Stimulated activated CD8-positive, alpha-beta memory T cell treated with anti-CD3 and anti-CD28 coated beads, Interleukin-4, amount 100 ng/mL, for 1 hour (primary cell): ENCODE results near the gene R3HDM4.
"Not testable (repeated sequence)": the region's sequence is repeated elsewhere in the genome, so short reads cannot be mapped to it uniquely, and the experiment has no call there.

Source experiments
- DNase-seq, 2 donors: peaks; one replicate each; pipeline ENCODE4 v3.0.0-alpha.2; 2020; ENCODE audit warnings: low read depth in 2 of 2, low spot score in 1 of 2

Gene R3HDM4

DNA sequence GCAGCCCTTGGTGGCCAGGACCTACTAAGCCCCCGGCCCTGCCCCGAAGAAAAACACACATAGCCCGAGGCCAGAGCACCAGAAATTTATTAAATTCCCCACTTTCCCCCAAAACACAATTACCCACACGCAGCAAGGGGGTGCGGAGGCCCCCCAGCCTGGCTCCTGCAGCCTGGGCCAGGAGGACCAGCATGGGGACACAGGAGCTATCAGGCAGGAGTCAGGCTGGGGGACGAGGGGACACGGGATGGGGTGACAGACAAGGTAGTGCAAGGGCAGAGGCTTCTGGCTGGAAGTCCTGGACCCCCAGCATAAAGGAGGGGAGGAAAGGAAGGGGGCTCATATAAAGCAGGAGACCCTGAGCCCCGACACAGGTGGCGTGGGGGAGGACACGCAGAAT is 16.6 kb downstream of the R3HDM4 start:
- DNase-seq: no peak

DNA sequence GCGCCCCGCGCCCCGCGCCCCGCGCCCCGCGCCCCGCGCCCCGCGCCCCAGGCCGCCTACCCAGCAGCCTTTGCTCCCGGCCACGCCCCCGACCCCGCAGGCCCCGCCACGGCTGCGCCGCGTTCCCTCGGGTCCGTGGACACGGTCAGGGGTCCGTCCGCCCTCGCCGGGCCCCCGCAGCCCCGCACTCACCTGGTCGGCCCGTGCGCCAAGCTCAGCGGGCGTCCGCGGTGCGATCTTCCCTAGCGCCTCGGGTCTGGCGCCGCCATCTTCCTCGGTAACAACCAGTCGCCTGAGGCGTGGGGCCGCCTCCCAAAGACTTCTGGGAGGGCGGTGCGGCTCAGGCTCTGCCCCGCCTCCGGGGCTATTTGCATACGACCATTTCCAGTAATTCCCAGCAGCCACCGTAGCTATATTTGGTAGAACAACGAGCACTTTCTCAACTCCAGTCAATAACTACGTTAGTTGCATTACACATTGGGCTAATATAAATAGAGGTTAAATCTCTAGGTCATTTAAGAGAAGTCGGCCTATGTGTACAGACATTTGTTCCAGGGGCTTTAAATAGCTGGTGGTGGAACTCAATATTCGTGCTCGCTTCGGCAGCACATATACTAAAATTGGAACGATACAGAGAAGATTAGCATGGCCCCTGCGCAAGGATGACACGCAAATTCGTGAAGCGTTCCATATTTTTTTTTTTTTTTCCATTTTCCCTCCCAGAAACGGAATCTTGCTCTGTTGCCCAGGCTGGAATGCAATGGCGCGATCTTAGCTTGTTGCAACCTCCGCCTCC is 19.9 kb downstream of the R3HDM4 start, which contains the start of the genes MED16 and RNU6-9:
MED16 (minus strand) TSS at position 294 of the 796 bp plus-strand sequence. CDS start 2,056 bp downstream, outside the sequence.
RNU6-9 (plus strand) TSS at position 591 of the 796 bp plus-strand sequence.
- DNase-seq: peak; percentile 76 to 80

DNA sequence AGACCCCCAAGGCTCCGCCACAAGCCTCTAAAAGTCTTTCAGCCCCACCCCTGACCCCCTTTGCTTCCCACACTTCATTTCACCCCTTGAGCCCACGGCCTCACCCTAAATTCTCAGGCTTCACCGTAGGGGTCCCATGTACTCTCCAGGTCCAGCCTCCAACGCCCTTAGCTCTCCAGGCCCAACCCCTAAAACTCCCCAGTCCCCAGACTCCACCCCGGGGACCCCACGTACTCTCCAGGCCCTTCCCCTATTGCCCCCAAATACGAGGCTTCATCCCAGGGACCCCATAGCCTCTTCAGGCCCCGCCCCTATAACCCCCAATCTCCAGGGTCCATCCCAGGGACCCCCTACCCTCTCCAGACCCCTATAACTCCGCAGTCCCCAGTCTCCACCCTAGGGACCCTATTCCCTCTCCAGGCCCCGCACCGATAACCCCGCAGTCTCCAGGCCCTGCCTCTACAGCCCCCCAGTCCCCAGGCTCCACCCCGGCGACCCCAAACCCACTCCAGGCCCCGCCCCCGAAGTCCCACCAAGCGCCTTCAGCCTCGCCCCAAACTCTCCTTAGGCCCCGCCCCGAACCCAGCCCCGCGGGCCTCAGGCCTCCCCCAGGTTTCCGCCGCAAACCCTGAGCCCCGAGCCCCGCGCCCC is 20.7 kb downstream of the R3HDM4 start:
- DNase-seq: no peak

DNA sequence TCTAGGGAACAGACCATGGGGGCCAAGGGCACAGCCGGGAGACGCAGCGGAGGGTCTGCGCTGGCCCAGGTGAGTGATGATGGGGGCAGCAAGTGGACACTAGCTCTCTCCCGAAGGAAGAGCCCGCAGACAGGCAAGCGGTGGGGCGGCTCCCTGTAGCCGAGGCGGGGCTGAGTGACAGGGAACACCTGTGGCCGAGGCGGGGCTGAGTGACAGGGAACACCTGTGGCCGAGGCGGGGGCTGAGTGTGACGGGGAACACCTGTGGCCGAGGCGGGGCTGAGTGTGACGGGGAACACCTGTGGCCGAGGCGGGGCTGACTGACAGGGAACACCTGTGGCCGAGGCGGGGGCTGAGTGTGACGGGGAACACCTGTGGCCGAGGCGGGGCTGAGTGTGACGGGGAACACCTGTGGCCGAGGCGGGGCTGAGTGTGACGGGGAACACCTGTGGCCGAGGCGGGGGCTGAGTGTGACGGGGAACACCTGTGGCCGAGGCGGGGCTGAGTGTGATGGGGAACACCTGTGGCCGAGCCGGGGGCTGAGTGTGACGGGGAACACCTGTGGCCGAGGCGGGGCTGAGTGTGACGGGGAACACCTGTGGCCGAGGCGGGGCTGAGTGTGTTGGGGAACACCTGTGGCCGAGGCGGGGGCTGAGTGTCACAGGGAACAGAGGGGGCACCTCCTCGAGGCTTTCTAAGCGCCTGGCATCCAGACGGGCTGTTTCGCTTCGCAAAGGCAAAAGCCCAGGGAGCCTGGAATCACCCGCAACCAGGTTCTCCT is 21.4 kb downstream of the R3HDM4 start:
- DNase-seq: not testable (repeated sequence)

DNA sequence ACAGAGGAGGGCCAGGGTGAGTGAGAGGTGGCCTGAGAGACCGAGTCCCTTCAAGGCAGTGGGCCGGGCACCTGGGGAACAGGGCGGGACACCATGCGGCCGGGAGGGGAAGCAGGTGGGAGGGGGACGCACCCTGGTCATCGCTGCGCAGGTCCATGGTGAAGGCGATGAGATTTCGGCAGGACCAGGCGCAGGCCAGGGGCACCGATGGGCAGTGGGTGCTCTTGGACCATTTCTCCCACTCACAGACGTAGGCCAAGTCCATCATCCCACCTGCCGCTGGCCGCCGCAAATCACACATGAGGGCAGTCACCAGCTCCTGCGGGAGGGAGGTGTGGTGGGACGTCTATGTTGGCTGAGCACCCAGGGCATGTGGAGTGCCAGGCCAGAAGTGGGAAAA is 22.2 kb downstream of the R3HDM4 start:
- DNase-seq: no peak

DNA sequence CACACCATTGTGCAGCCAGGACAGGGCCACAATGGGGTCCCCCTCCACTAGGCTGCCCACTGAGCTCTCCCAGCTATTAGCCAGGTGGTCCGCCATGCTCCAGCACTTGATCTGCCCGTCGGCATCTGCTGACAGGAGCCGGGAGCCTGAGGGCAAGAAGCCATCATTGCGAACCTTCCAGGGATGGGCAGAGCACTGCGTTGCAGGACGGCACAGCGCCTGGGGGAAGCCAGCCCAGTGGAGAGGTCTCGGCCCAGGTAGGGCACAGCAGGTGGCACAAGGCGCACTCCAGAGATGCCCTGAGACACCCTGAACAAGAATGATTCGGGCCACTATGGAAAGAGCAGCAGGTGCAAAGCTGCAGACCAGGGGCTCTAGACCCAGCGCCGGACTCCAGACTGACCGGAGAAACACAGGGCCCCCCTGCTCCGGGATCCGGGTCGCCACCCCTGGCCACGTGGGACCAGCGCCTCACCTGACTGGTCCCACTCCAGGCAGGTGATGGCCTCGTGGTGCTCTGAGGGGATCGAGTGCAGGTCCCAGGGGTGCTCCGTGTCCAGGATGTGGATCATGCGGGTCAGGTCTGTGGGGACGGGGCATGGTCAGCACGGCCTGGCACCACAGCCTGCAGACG is 23.2 kb downstream of the R3HDM4 start:
- DNase-seq: no peak

DNA sequence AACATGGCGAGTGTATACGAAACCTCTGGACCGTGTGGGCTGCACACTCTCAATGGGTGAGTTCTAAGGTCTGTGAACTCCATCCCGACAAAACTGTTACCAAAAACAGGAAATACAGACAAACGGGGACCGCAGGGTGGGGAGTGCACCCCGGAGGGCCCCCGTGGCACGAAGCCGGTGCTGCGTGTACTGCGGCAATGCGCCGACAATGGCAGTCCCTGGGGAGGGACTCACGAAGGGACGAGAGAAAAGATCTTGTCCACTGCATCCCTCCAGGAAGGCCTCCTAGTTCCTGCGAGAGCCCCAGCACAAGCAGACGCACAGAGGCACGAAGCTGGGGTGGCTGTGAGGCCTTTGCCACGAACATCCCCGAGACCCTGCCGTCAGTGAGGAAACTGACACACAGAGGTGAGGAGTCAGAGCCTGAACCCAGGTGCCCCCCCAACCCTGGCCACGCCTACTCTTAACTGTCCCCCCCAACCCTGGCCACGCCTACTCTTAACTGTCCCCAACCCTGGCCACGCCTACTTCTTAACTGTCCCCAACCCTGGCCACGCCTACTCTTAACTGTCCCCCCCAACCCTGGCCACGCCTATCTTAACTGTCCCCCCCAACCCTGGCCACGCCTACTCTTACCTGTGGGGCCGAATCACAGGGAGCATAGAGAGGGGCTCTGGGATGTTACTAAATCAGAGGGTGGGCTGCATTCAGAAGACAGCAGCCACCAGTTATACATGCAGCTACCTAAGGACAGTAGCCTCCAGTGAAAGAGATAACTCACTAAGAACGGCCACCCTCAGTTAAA is 24.2 kb downstream of the R3HDM4 start:
- peak in 1 of 2 donors; percentile 52 for DNase-seq

DNA sequence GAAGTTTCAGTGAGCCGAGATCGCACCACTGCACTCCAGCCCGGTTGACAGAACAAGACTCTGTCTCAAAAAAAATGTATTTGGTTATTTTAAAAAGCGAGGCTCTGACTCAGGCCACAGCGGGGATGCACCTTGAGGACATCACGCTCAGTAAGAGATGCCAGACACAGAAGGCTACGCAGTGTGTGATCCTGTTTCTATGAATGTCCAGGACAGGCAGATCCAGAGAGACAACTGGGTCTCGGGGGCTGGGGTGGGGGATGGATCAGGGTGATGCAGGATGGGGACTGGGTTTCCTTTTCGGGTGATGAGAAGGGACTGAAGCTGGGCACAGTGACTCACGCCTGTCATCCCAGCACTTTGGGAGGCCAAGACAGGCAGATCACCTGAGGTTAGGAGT is 25.4 kb downstream of the R3HDM4 start:
- DNase-seq: no peak

DNA sequence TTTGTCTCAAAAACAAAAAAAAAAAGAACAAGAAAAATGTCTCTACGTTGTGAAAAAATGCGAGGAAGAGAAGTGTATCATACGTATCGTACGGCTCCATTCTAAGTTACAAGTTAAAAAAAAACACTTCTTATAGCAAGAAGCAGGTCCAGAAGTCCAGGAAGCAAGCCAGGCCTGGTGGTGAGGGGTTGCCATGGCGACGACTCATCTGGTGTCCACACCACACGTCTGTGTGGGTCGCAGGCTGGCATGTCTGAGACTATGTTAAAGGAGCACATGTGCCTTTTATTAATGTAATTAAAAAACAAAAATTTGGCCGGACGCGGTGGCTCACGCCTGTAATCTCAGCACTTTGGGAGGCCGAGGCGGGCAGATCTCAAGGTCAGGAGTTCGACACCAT is 25.9 kb downstream of the R3HDM4 start:
- no peak for DNase-seq

DNA sequence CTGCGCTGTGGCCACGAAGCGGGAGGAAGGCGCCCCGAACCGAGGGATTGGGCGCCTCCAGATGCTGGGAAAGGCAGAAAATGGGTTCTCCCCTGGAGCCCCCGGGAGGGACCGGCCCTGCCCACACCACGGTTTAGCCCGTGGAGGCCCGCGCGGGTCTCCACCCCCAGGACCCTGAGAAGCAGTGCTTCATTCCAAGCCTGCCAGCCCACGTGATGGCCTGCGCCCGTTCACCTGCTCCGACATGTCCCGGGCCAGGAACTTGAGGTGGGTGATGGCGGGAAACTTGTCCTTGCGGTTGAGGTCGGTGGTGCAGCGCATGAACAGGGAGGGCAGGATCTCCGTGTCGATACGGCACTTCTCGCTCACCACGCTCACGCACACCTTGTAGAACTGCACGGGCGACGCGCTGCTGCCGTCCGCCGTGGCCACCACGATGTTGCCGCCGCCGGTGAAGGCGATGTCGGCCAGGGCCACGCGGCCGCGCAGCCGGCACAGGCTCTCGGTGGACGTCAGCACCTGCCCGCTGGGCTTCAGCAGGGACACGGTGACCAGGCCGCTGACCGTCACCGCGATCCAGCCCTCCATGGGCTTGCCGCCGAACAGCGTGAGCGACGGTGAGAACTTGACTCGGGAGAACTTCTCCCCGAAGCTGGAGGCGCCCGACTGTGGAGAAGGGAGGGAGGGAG is 27.3 kb downstream of the R3HDM4 start:
- DNase-seq: no peak

DNA sequence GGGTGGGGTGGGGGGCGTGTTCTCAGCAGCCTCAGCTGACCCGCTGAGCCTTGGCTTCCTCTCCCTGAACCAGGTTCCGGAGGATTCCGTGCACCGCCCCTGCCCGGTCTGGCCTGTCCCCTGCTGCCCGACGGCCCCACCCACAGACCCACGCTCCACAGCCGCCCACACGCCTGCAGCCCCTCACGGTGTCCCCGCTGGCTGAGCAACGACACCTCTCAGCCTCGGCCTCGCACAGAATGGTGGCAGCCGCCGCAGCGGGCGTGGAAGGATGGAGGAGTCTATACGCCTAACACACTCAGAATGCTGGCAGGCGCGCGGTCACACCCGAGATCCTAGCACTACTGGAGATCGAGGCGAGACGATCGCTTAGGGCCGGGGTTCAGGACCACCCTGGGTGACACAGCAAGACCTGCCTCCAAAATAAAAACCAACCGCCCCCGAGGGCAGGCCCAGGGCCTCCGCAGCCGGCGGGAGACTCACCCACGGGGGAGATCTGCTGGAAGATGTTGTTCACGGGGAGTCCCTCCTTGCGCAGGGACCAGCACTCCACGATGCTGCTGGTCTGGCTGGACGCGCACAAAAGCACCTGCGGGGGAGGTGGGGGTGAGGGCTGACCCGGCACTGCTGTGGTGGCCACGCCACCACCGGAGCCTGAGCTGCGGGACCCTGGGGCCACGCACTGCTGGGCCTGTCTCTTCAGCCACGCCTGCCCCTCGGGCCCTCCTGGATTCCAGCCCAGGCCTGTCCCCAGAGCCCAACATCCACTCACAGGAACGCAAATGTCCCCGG is 28.4 kb downstream of the R3HDM4 start:
- DNase-seq: no peak

DNA sequence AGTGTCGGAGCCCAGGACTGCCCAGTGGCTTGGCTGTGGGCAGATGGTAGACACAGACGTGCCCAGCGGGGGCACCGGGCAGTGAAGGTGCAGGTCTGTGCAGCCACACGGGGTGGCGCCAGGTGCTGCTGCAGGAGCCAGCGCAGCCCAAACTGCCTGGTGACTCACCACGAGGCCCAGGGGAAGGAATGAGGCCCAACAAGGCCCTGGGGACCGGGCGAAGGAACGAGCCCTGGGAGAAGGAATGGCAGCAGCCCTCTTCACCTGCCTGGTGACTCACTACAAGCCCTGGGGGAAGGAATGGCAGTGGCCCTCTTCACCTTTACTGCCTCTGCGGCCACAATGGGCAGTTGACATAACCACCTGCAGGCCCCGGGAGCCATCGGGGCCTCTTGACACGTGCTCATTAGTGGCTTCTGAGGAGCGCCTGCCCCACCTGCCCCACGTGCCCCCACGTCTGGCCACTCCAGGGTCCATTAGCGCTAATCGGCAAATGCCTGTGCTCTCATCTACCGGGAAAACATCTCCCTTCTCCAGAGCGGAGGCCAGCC is 29.3 kb downstream of the R3HDM4 start:
- no peak for DNase-seq

DNA sequence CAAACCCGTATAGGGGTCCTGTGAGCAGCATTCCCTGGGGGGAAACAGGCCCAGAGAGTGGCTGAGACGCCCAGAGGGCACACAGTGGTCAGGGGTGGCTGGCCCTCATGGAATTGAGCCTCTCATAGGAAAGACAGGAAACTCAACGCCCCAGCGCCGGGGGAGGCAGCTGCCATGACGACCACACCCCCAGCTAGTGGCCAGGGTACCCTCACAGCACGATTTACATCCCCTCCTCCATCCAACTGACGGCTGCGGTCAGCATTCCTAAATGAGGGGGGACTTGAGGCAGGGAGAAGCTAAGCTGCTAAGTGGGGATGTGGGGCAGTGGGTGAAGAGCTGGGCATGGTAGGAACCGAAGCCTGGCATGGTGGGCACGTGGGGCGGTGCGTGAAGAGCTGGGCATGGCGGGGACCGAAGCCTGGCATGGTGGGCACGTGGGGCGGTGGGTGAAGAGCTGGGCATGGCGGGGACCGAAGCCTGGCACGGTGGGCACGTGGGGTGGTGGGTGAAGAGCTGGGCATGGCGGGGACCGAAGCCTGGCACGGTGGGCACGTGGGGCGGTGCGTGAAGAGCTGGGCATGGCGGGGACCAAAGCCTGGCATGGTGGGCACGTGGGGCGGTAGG is 30.0 kb downstream of the R3HDM4 start:
- DNase-seq: no peak

DNA sequence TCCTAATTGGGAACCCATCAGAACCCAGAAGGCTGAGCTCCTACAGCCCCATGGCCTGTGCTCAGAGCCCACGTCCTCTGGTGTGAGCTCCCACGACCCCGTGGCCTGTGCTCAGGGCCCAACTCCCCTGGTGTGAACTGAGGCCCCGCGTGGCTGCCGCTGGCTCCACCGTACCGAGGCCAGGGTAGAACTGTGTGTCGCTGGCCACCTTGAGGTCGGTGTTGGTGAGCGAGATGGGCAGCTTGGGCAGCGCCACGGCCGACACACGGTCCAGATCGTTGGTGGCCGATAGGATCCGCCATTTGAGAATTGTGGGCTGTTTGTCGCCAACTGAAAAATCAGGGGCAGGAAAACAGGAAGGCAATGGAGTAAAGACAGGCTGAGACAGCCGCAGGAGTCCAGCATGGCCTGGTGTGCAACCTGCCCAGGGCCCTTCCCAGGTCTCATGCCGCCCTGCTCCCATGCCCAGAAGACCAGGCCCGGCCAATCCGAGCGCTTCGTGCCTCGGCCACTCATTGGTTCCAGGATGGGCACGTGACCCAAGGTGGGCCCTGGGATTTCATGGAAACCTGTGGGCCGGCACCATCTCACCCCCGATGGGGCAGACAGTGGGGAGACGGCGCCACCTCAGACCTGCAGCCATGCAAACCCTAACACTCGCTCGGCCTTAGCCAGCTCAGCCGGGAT is 31.5 kb downstream of the R3HDM4 start:
- DNase-seq: no peak

DNA sequence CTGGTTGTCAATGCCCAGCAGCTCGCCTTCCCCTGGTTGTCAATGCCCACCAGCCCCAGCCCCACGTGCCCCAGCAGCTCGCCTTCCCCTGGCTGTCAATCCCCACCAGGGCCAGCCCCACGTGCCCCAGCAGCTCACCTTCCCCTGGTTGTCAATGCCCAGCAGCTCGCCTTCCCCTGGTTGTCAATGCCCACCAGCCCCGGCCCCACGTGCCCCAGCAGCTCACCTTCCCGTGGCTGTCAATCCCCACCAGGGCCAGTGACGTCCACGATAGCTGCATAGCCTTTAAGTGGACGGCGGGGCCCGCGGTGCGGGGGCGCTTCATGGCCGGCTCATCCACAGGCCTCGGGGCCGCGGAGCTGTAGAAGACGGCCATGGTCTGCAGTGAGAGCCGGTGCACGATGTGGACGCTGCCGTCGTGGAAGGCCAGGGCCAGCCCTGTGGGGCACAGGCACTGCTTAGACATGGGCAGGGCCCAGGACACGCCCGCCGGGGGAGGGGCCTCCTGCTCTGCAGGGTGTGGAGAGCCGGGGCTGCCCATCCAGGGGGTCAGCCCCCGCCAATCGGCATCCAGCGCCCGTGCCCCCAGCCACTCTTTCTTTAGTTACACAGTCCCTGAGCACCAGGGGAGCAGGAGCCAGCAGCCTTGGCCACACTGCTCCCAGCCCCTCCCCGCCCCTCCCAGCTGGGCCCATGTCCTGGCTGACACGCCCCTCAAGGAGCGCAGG is 33.1 kb downstream of the R3HDM4 start:
- no peak for DNase-seq

DNA sequence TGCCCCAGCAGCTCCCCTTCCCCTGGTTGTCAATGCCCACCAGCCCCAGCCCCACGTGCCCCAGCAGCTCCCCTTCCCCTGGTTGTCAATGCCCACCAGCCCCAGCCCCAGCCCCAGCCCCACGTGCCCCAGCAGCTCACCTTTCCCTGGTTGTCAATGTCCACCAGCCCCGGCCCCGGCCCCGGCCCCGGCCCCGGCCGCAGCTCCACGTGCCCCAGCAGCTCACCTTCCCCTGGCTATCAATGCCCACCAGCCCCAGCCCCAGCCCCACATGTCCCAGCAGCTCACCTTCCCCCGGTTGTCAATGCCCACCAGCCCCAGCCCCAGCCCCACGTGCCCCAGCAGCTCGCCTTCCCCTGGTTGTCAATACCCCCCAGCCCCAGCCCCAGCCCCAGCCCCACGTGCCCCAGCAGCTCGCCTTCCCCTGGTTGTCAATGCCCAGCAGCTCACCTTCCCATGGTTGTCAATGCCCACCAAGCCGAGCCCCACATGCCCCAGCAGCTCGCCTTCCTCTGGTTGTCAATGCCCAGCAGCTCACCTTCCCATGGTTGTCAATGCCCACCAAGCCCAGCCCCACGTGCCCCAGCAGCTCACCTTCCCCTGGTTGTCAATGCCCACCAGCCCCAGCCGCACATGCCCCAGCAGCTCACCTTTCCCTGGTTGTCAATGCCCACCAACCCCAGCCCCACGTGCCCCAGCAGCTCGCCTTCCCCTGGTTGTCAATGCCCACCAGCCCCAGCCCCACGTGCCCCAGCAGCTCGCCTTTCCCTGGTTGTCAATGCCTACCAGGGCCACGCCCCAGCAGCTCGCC is 34.1 kb downstream of the R3HDM4 start:
- not testable (repeated sequence) for DNase-seq
